Thoracic aorta (tissue), 2 donors: ENCODE results near the gene CSH2. TPM values are rescaled to one million over a fixed set of nuclear protein-coding genes. Genes with fewer than 3 reads are reported as not detected.

Source experiments
- ATAC-seq: fragments of 150-250 bp; one replicate; pipeline ENCODE4 v1.8.0; 2017; ENCODE audit warnings: low read depth; ENCODE audit not compliant: insufficient number of reproducible peaks, low FRiP score
- DNase-seq: peaks from one replicate; pipeline ENCODE4 v3.0.0-alpha.2; 2020; ENCODE audit warnings: low spot score
- H3K27ac ChIP-seq, 2 donors: fragments of 200-600 bp; sonication (generic); 1 replicate in 1 of 2; 2 replicates in 1 of 2; pipeline ENCODE4 v1.5.1; 2016; ENCODE audit warnings: mild to moderate bottlenecking in 2 of 2, moderate library complexity in 2 of 2
- H3K27me3 ChIP-seq: fragments of 200-600 bp; sonication (generic); replicated peaks from 2 replicates; pipeline ENCODE4 v1.6.0; 2016; ENCODE audit warnings: mild to moderate bottlenecking; ENCODE audit not compliant: insufficient read depth
- H3K36me3 ChIP-seq: fragments of 200-600 bp; sonication (generic); one replicate; pipeline ENCODE4 v1.5.1; 2016
- H3K4me1 ChIP-seq, 2 donors: fragments of 200-600 bp; sonication (generic); 1 replicate in 1 of 2; 2 replicates in 1 of 2; pipeline versions ENCODE4 v1.5.1 to v1.6.0; 2016; ENCODE audit warnings: low read depth in 2 of 2, mild to moderate bottlenecking in 1 of 2; ENCODE audit not compliant: control insufficient read depth in 1 of 2
- H3K4me3 ChIP-seq: fragments of 200-600 bp; sonication (generic); 2 replicates; pipeline ENCODE4 v1.5.1; 2016; ENCODE audit warnings: mild to moderate bottlenecking
- H3K9me3 ChIP-seq: fragments of 200-600 bp; sonication (generic); 2 replicates; pipeline ENCODE4 v1.5.1; 2016
- total RNA-seq, 2 donors: library from RNA; depleted of rRNA; stranded (reverse); fragments of >200 nt; gene quantifications; one replicate each; pipeline versions ENCODE4 v1.1.0 to v1.2.3, GENCODE V29; 2016
- TF ChIP-seq, protein P1 (sequence below): fragments of 200-600 bp; sonication (generic); IDR thresholded peaks from one replicate; pipeline ENCODE4 v1.5.1; 2019; ENCODE audit warnings: antibody characterized with exemption

The CSH2 gene
- total RNA-seq, 2 donors from 2014 or later = not detected

DNA sequence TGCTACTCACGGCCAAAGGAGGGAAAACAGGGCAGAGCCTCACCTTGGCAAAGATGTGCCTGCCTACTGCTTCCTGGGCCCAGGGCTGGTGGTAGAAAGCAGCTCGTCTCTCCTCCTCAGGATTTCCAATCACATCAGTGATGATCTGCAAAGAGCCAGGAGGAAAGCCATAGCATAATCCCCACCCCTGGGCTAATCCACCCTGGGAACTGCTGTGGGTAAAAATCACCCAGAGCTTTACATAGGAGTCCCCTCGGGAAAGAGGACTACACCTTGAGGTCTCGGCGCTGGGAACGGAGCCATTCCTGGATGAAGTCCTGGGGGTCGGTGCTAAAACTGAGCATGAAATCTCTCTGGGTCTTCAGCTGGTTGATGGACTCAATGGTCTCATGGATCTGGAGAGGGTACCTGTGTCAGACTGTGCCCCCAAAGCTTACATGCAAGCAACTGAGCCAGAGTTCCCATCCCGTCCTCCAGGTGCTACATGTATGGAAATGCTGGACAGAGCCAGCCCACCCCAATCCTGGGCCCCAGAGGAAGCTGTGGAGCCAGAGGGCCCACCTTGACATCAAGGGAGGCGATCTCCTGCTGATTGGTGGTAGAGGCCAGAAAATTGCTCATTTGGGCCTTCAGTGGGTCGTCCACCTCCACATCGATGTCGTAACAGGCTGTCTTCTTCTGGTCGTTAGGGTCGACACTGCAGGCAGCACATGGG lies 40.3 kb downstream of the CSH2 start:
- Histone ChIP-seq H3K4me1 (peaks cover 8 to 44% of the 10 kb centered on the region in 2 donors), H3K4me3 (no peak overlapping the region), H3K27ac (no peak overlapping the region), H3K36me3 (peaks cover 82% of the 10 kb centered on the region), H3K9me3 (no peaks in the 10 kb centered on the region), H3K27me3 (no peaks in the 10 kb centered on the region)
- ATAC-seq (no peak), DNase-seq (no peak)
- TF ChIP-seq, protein P1, sequence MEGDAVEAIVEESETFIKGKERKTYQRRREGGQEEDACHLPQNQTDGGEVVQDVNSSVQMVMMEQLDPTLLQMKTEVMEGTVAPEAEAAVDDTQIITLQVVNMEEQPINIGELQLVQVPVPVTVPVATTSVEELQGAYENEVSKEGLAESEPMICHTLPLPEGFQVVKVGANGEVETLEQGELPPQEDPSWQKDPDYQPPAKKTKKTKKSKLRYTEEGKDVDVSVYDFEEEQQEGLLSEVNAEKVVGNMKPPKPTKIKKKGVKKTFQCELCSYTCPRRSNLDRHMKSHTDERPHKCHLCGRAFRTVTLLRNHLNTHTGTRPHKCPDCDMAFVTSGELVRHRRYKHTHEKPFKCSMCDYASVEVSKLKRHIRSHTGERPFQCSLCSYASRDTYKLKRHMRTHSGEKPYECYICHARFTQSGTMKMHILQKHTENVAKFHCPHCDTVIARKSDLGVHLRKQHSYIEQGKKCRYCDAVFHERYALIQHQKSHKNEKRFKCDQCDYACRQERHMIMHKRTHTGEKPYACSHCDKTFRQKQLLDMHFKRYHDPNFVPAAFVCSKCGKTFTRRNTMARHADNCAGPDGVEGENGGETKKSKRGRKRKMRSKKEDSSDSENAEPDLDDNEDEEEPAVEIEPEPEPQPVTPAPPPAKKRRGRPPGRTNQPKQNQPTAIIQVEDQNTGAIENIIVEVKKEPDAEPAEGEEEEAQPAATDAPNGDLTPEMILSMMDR = no peak

DNA sequence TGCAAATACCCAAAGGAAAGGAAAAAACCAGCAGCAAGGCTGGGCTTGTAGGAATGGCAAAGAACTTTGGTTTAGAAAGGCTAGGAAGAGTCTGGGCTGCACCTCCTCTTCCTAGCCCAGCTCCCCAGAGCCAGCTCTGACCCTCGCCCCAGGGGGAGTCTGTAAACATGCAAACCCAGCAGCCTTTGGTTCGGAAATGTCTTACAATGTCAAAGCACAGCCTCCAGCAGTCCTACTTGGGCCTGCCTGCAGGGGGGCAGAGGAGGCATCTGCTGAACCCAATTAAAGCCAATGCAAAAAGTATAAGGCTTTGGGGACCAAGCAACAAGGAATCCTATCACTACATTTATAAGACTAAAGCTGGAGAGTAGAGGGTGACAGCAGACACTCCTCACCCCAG lies 41.0 kb downstream of the CSH2 start:
- no peak for ATAC-seq
- Histone ChIP-seq H3K9me3 (no peaks in the 10 kb centered on the region), H3K4me1 (peaks cover 3 to 41% of the 10 kb centered on the region in 2 donors), H3K36me3 (peaks cover 80% of the 10 kb centered on the region), H3K27ac (no peak overlapping the region), H3K4me3 (no peak overlapping the region), H3K27me3 (no peaks in the 10 kb centered on the region)
- TF ChIP-seq, protein P1 = no peak
- no peak for DNase-seq

DNA sequence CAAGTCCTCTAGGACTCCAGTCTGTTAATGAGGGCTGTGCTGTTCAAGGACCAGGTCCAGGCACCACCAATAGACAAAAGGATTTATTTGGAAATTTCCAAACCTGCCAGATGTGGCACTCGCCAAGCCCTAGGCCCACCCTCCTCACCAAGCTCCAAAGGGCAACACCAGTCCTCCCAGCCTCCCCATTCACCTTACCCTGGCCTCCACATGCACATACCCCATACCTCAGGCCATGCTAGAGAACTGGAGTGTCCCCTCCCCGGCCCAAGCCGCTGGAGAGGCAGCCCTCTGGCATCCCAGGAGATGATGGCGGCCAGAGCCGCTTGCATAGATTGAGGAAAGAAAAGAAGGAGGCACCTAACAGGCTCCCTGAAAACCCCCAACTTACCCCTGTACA lies 41.5 kb downstream of the CSH2 start:
- no peak for DNase-seq
- ATAC-seq = no peak
- Histone ChIP-seq H3K9me3 (no peaks in the 10 kb centered on the region), H3K27ac (no peak overlapping the region), H3K36me3 (peaks cover 75% of the 10 kb centered on the region), H3K4me3 (no peak overlapping the region), H3K27me3 (no peaks in the 10 kb centered on the region), H3K4me1 (peaks cover 3 to 37% of the 10 kb centered on the region in 2 donors)
- TF ChIP-seq, protein P1 = no peak

DNA sequence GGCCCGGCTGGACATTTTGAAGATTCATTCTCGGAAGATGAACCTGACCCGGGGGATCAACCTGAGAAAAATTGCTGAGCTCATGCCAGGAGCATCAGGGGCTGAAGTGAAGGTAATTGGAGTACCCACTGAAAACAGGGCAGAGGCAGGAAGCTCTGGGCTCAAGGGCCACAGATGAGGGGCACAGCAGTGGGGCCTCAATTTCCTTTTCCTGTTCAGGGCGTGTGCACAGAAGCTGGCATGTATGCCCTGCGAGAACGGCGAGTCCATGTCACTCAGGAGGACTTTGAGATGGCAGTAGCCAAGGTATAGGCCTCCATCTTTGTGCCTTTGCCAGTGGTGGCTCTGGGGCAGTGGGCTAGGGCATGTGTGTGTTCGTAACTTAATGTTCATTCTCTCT lies 42.0 kb downstream of the CSH2 start:
- peaks cover 3 to 33% of the 10 kb centered on the region in 2 donors for H3K4me1 ChIP-seq

DNA sequence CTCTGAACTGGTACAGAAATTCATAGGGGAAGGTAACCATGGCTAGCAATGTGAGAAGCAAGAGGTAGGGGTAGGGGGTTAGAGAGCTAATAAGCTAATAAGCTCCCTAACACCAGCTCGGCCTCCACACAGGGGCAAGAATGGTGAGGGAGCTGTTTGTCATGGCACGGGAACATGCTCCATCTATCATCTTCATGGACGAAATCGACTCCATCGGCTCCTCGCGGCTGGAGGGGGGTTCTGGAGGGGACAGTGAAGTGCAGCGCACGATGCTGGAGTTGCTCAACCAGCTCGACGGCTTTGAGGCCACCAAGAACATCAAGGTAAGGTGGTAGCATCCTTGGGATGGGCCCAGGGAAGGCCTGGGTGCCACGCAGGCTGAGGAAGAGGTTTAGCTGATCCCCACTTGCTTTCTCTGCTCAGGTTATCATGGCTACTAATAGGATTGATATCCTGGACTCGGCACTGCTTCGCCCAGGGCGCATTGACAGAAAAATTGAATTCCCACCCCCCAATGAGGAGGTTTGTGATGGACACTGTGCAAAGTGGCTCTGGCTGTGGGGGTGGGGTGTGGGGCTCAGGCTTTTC lies 42.5 kb downstream of the CSH2 start:
- peaks cover 7 to 38% of the 10 kb centered on the region in 2 donors for H3K4me1 ChIP-seq
- TF ChIP-seq, protein P1 = no peak
- DNase-seq (no peak), ATAC-seq (no peak)
- H3K27ac ChIP-seq = no peak overlapping the region
- H3K4me3 ChIP-seq = no peak overlapping the region
- no peaks in the 10 kb centered on the region for H3K9me3 ChIP-seq
- no peaks in the 10 kb centered on the region for H3K27me3 ChIP-seq
- H3K36me3 ChIP-seq = peaks cover 67% of the 10 kb centered on the region

More for the DNA sequence above, 42.0 kb downstream of the CSH2 start:
- H3K36me3 ChIP-seq = peaks cover 70% of the 10 kb centered on the region
- DNase-seq (no peak), ATAC-seq (no peak)
- TF ChIP-seq, protein P1 = no peak
- no peak overlapping the region for H3K27ac ChIP-seq
- no peaks in the 10 kb centered on the region for H3K9me3 ChIP-seq
- no peak overlapping the region for H3K4me3 ChIP-seq
- H3K27me3 ChIP-seq = no peaks in the 10 kb centered on the region
